ENCODE data around the gene TEAD4.
A peak's percentile ranks its signal among the peaks of the same experiment; 100 is the strongest.

The TEAD4 gene

GRCh38 chr12:3034067-3034750 lies 75.0 kb downstream of the TEAD4 start:
- peak; percentile 52 to 58 for DNase-seq

DNA sequence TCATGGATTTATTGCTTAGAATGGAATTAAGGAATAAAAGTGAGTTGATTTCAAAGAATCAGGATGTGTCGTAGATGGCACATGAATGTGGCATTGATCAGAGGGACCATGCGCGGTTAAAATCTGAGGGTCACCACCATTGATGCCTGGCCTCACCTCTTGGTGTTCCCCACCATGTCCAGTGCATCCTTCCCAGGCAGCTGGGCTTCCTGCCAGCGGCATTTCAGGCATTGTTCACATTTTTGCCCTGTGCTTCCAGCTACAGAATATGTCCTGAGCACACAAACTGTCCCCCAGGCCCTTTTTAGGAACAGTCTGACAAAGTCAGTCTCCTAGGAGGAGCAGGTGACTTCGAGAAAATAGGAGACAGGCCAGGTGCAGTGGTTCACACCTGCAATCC lies 76.0 kb downstream of the TEAD4 start:
- DNase-seq = no peak

DNA sequence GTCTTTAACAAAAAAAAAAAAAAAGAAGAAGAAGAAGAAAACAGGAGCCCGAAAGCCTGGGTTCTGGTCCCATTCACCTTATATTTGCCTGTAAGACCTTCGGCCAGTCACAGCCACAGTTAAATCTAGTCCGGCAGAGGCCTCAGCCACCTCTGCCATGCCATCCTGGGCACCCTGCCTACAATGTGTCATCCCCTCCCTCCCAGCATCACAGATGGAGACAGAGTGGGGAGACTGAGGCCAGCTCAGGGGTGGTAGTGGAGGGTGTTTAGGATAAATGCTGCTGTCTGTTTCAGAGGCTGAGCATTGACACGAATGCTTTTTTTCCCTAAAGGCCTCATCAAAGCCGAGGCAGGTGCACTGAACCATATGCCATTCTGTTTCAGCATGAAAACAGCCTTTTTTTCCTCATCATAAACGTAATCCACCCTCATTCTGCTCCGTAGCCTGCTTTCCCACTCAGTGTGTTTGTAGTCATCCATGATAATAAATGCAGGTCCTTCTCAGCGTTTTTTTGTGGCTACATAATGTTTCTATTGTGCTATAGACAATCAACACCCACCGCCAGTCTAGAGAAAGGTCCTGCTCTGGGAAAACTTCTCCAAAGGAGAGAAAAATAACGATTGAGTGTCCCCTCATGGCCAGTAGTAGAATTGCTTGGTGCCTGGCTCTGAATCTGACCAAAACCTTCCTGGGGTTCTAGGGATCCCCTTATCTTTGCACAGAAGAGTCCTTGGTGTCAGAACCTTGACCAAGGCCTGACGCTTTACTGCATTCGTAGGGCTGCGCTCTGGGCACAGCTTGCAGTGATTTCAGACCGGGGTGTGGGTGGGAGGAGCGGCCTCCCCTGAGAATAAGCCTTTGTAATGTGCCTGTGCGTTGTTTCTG lies 76.9 kb downstream of the TEAD4 start:
- DNase-seq = peak in 1 of 2 donors; percentile 11

GRCh38 chr12:3036901-3037600 lies 77.9 kb downstream of the TEAD4 start:
- DNase-seq = no peak

DNA sequence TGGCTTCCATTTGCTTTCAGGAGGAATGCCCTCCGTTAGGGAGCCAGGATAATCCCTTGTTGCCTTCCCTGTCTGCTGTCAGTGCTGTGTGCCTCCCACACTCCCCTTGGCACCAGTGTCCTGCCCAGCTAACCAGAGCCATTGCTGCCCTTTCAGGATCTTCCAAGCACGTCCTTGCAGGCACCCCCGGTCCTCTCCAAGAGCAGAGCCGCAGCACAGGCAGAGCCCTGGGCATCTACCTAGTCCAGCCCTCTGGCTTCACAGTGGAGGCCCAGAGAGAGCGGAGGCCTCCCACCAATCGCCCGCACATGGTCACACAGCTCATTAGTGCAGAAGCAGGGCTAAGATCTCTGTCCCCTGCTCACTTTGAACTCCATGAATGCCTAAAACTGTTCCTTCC lies 79.0 kb downstream of the TEAD4 start:
- DNase-seq = no peak

DNA sequence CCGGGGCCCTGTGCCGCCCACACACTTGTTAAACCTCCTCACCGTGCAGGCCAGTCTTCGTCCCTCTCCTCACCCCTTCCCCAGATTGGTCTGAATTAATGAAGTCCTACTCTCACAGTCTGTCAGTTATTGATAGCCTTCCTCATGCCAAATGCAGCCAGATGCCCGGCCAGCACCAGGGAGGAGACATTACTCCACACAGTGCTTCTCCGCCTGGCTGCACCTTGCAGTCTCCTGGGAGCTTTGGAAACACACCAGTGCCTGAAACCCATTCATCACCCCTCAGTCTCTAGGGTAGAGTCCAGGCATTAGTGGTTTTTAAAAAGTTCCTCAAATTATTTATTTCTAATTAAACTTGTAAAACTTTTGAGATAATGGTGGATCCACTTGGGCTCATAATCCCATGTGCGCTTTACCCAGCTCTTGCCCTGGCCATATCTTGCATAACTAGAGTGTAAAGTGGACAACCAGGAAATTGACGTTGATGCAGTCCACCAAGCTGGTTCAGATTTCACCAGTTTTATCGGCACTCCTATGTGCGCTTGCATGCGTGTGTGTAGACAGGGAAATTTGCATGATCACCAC lies 79.8 kb downstream of the TEAD4 start:
- no peak for DNase-seq

GRCh38 chr12:3040026-3040656 lies 80.9 kb downstream of the TEAD4 start:
- no peak for DNase-seq

GRCh38 chr12:3040663-3041544 lies 81.7 kb downstream of the TEAD4 start:
- no peak for DNase-seq

- peak; percentile 78 to 82 for DNase-seq
These were observed 82.5 kb downstream of the TEAD4 start for GRCh38 chr12:3041558-3042164.

DNA sequence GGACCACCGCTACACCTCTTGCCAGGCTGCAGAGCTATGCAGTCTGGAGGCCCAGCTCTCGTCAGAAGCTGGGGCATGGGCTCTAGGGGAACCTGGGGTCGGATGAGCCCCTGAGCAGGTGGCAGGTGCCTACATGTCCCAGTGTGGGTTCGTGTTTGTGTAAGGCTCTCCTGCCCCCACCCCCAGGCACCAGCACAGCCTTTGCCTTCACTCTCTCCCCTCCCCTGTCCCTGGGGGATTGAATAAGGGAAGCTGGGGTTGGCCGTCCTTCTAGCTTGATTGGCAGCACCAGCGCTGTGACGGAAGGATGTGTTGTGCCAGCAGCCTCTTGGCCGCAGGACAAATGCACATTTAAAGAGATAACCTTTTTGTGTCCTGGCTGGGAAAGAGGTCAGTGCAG lies 83.2 kb downstream of the TEAD4 start:
- peak in 1 of 2 donors; percentile 12 for DNase-seq

DNA sequence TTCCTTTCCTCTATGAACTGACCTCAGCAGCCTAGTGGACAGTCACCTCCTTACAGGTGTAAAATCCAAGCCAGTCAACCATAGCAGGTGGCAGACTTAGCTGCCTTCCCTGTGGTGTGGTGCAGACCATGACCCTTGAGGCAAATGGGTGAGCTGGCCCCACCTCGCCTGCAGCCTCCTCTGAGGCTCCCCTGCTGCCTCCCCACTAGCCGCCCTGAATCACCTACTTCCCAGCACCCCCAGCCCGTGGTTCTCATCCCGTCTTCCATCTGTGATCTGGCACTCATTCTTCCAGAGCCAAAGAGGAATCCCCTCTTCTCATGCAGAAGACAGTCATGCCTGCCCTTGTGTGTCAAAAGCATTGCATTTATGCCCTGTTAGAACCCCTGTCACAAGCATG lies 83.6 kb downstream of the TEAD4 start:
- DNase-seq = no peak

- DNase-seq = no peak
These were observed 84.2 kb downstream of the TEAD4 start for GRCh38 chr12:3043406-3043805.

DNA sequence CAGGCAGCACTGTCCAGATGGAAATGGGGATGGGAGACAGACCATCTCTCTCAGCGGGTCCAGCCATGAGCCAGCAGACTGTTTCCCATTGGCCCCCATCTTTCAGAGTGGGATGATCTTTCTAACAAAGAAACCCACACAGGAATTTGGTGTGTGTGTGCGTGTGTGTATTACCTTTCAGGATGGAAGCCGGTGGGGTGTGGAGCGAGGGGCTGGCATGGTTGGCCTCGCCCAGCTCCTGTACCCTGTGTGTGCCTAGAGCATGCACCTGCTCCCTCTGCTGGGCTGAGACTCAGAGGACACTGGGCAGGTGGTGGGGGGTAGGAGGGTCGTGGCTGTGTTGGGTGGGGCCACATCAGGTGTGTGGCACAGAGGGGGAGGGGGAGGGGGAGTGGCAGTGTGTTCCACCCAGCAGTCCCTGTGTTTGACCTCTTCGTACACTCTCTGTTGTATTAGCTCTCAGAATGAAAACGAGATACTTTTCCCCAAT lies 85.0 kb downstream of the TEAD4 start:
- DNase-seq = no peak

DNA sequence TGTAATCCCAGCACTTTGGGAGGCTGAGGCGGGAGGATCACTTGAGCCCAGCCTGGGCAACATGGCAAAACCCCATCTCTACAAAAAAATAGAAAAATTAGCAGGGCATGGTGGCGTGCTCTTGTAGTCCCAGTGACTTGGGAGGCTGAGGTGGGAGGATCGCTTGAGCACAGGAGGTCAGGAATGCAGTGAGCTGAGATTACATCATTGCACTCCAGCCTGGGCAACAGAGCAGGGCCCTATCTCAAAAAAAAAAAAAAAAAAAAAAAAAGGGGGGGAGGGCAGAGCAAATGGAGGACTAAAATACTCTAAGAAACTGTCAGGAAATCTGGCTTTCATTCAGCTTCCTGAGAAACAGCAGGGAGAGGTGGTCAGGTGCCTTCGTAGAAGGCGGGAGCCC lies 86.3 kb downstream of the TEAD4 start:
- DNase-seq = no peak

GRCh38 chr12:3045989-3046388 lies 86.8 kb downstream of the TEAD4 start:
- DNase-seq = no peak

GRCh38 chr12:3046441-3047200 lies 87.4 kb downstream of the TEAD4 start:
- DNase-seq = no peak

GRCh38 chr12:3047961-3048360 lies 88.8 kb downstream of the TEAD4 start:
- no peak for DNase-seq

- DNase-seq = no peak
These were observed 89.3 kb downstream of the TEAD4 start for GRCh38 chr12:3048540-3048939.

- no peak for DNase-seq
These were observed 90.0 kb downstream of the TEAD4 start for GRCh38 chr12:3049176-3049575.

DNA sequence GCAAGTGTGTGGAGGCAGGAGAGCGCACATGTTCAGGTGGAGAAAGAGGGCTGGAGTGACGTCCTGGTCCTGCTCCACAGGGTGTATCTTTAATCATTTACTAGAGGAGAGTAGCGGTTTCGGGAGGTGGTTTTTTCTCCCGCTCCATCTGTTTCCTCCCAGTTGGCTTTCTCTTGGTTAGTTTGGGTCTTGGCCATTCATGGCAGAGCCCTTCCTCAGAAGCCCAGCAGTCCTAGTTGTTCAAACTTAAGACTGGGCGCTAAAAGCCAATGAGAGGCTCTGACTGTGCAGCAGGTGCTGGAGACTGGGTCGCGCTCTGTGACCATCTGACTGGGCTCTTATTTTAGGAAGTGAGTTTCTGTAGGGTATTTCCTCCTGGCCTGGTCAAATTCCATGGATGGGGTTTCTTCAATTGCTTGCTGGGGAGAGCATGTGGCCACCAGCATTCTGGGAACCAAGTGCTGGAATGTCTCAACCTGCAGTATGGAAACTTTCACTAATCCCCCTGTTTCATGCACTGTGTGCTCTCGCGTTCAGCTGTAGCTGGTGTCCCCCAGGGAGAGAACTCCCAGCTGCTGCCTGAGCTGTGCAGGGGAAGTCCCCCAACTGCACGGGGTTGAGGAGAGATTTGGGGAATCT lies 90.5 kb downstream of the TEAD4 start:
- DNase-seq = no peak
